LNCAP (cell line): ENCODE measurements around the gene ERBB2.

Source experiments
- TF ChIP-seq, protein P1 (sequence below): fragments of 450-650 bp; IDR thresholded peaks from 2 replicates; pipeline ENCODE4 v1.5.1; 2017; ENCODE audit warnings: mild to moderate bottlenecking

ERBB2 gene

DNA sequence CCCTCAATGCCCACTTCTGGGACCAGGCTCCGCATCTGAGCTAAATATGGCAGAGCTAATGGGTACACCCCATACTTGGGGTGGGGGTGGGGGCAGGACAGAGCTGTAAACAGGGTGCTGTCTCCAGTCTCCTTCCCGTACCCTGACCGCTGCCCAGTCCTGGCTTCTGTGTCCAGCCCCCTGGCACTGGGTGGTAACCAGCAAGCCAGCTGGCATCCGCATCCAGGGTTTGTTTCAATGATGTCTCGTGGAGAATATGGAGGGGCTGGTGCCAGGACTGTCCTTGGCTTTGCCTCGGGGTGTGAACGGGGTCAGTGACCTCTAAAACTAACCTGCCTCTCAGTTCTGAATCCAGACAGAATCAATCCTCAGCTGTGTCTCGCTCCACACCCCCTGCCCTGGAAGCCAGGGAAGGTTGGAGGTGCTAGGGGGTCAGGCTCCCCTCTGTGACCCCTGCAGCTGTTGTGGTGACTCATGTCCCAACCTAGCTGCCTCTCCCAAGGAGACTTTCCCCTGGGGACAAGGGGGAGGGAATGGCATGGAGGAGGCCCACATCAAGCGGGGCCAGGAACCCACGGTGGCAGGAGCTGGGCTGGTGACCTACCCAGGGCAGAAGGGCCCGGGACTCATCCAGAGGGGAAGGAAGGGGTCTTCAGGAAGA lies 33.1 kb upstream of the ERBB2 start:
- TF ChIP-seq, protein P1, sequence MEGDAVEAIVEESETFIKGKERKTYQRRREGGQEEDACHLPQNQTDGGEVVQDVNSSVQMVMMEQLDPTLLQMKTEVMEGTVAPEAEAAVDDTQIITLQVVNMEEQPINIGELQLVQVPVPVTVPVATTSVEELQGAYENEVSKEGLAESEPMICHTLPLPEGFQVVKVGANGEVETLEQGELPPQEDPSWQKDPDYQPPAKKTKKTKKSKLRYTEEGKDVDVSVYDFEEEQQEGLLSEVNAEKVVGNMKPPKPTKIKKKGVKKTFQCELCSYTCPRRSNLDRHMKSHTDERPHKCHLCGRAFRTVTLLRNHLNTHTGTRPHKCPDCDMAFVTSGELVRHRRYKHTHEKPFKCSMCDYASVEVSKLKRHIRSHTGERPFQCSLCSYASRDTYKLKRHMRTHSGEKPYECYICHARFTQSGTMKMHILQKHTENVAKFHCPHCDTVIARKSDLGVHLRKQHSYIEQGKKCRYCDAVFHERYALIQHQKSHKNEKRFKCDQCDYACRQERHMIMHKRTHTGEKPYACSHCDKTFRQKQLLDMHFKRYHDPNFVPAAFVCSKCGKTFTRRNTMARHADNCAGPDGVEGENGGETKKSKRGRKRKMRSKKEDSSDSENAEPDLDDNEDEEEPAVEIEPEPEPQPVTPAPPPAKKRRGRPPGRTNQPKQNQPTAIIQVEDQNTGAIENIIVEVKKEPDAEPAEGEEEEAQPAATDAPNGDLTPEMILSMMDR: no peak

DNA sequence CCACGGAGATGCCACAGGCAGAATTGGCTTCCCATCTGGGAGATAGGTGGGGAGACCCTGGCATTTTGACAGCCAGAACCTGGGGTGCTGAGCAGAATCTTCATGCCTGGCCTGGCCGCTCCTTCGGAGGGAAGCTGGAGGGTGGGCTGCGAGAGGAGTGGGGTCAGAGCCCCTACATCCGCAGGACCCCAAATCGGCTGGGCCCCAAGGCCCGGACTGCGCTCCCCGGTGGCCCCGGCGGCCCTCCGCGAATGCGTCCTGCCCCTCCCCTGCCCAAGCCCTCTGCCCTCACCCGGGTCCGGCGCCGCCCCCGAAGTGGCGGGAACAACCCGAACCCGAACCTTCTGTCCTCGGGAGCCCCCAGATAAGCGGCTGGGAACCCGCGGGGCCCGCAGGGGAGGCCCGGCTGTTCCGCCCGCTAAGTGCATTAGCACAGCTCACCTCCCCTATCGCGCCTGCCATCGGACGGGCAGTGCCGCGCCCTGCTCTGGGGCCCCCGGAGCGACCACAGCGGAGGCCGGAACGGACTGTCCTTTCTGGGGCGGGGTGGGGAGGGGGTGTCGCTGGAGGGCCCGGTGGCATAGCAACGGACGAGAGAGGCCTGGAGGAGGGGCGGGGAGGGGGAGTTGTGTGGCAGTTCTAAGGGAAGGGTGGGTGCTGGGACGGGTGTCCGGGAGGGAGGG lies 32.5 kb upstream of the ERBB2 start:
- TF ChIP-seq, protein P1: no peak

DNA sequence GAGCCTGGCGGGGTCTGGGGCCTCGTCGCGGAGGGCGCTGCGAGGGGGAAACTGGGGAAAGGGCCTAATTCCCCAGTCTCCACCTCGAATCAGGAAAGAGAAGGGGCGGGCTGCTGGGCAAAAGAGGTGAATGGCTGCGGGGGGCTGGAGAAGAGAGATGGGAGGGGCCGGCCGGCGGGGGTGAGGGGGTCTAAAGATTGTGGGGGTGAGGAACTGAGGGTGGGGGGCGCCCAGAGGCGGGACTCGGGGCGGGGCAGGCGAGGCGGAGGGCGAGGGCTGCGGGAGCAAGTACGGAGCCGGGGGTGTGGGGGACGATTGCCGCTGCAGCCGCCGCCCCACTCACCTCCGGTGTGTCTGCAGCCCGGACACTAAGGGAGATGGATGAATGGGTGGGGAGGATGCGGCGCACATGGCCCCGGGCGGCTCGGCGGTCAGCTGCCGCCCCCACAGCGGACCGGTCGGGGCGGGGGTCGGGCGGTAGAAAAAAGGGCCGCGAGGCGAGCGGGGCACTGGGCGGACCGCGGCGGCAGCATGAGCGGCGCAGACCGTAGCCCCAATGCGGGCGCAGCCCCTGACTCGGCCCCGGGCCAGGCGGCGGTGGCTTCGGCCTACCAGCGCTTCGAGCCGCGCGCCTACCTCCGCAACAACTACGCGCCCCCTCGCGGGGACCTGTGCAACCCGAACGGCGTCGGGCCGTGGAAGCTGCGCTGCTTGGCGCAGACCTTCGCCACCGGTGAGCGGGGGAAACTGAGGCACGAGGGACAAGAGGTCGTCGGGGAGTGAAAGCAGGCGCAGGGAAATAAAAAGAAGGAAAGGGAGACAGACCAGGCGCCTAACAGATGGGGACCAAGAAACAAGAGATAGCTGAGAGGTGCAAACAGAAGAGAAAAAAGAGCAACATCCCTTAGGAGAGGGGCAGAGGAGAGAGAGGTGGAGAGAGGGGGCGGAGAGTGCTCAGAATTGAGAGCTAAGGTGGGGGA lies 31.6 kb upstream of the ERBB2 start, which contains the start of gene PNMT:
Gene PNMT, plus strand, starts transcription at position 509 of the 980 bp plus-strand sequence. Its CDS starts 23 bp downstream, at position 532.
- TF ChIP-seq, protein P1: peak; percentile 37; the same call in 1 of the 2 replicates

DNA sequence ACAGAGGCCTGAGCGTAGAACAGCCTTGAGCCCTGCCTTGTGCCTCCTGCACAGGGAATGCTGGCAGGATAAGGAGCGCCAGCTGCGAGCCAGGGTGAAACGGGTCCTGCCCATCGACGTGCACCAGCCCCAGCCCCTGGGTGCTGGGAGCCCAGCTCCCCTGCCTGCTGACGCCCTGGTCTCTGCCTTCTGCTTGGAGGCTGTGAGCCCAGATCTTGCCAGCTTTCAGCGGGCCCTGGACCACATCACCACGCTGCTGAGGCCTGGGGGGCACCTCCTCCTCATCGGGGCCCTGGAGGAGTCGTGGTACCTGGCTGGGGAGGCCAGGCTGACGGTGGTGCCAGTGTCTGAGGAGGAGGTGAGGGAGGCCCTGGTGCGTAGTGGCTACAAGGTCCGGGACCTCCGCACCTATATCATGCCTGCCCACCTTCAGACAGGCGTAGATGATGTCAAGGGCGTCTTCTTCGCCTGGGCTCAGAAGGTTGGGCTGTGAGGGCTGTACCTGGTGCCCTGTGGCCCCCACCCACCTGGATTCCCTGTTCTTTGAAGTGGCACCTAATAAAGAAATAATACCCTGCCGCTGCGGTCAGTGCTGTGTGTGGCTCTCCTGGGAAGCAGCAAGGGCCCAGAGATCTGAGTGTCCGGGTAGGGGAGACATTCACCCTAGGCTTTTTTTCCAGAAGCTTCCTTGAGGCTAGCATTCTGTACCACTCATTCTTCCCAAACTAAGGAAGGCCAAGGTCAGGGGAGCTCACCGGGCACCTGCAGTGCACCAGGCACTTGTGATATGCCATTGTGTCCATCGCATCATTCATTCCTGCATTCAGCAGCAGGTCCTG lies 29.7 kb upstream of the ERBB2 start:
- TF ChIP-seq, protein P1: no peak

DNA sequence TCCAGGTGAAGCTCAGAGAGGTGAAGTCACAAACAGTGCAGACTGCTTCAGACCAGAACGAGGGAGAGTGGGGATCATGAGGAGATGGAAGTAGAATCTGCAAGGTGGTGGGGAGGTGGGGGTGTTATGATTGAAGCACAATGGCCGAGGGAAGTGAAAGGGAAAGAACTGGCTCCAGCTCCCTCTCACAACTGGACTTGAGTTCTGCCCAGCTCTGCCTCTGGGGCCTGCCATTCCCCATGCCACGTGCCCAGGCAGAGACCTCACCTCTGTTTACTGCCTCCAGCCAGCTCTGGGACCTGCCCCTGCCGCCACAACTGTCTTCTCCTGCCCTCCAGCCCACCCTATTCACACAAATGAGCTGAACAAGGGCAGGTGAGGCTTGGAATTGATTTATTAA lies 29.1 kb upstream of the ERBB2 start:
- TF ChIP-seq, protein P1: no peak

DNA sequence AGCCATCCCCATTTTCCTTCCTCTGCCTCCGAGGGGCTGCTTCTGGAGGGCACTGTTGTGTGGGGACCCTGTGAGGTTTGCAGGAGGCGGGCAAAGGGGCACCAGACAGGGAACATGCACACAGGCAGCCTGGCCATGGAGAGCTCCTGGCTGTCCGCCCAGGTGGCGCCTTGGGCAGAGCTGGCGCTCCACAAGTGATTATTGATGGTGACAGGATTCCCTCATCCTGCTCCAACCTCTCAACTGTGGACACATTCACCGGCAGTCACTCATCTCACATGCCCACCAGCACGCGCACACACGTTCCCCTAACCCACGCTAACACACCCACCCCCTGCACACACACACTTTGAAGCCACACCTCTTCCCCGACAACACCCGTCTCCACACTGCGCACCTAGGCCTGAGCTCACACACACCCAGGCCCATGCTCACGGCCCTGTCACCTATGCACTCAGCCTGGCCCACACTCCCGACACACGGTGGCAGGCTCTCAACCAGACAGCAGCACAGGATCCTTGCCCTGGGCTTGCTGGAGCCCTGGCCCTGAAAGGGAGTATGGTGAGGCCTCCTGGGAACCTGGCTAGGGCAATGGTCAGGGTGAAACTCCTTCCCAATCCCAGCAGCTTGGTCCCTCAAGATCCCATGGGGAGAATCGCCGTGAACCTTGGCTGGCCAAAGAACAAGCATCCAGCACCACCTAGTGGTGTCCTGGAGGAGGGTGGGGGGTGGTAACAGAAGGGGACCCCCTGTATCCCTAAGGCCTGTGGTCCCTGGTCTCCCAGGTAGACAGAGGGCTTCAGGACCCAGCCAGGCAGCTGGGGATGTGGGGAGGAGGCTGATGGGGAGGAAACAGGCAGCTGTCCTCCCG lies 28.0 kb upstream of the ERBB2 start:
- TF ChIP-seq, protein P1: peak; percentile 61
